Gastrocnemius medialis (tissue), 4 donors: ENCODE measurements around the gene SPTBN4.

Experiments
- CTCF ChIP-seq, 5 experiments: fragments of 450-650 bp in 3 of 5; fragments of 200-600 bp in 2 of 5; sonication (generic) in 2 of 5; IDR thresholded peaks in 4 of 5; conservative IDR thresholded peaks in 1 of 5; 1 replicate in 4 of 5; 2 replicates in 1 of 5; pipeline ENCODE4 v1.5.1; 2016 to 2019; ENCODE audit warnings: antibody characterized with exemption in 5 of 5, mild to moderate bottlenecking in 3 of 5, moderate library complexity in 3 of 5
- POLR2A ChIP-seq, 2 donors: fragments of 450-650 bp; IDR thresholded peaks; one replicate each; pipeline ENCODE4 v1.6.1; 2017; ENCODE audit warnings: antibody characterized with exemption in 2 of 2, mild to moderate bottlenecking in 2 of 2, moderate library complexity in 2 of 2

GRCh38 chr19:40517248-40517647 lies 50.4 kb downstream of the SPTBN4 start:
- TF ChIP-seq CTCF (IDR thresholded peaks at IDR 0.05 in 4 of 5, conservative IDR thresholded peaks at IDR 0.05 in 1 of 5) (no peak), POLR2A (IDR thresholded peaks at IDR 0.05) (no peak)
